TTC549 (cell line): ENCODE measurements around the gene ACOX3.
"Not testable (repeated sequence)": the region's sequence is repeated elsewhere in the genome, so short reads cannot be mapped to it uniquely, and the experiment has no call there.

Experiments
- FAIRE-seq: peaks from 2 replicates; lab custom pipeline; 2012; peaks lifted over from hg19 to GRCh38; lab: Jason Lieb, UNC

ACOX3 gene

DNA sequence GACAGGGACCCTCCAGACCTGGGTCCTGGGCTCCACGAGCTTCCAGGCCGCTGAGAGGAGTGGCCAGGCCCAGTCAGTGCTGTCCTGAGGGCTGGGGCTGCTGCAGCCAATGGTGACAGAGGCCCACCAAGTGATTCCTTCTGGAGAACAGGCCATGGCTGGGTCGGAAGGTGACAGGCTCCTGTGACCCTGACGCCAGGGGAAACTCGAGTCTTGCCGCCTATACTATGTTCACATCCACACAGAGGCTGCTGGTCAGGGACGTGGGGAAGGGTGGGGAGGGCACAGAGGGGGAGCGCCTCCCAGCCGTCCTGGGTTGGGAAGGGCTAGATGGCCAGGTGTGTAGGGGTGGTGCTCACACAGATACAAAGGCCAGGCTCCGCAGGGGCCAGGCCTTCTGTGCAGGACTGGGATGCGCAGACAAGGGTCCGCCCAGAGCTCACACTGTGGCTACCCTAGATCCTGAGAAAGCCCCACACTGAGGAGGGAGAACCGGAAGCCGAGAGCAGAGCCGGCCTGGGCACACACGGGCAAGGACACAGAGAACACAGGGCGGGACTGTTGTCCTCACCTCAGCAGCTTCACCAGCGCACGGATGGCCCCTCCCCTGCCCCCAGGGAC lies 89.6 kb downstream of the ACOX3 start:
- no peak for FAIRE-seq

DNA sequence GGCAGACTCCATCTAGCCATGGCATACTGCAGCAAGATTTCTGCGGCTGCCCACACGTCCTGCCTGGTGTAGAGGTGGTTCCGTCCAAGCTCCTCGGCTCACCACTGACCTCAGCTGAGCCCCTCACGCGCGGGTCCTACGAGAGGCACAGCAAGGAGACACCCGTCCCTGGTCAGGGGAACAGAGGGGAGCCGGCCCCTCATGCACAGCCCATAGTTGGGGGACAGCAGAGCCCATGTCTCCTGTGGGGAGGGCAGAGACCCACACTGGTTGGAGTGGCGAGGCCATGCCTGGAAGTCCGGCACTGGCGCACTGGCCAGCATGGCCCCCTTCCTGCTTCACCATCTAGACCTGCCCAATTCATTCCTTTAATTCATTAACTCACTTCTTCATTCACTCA lies 90.2 kb downstream of the ACOX3 start:
- no peak for FAIRE-seq

DNA sequence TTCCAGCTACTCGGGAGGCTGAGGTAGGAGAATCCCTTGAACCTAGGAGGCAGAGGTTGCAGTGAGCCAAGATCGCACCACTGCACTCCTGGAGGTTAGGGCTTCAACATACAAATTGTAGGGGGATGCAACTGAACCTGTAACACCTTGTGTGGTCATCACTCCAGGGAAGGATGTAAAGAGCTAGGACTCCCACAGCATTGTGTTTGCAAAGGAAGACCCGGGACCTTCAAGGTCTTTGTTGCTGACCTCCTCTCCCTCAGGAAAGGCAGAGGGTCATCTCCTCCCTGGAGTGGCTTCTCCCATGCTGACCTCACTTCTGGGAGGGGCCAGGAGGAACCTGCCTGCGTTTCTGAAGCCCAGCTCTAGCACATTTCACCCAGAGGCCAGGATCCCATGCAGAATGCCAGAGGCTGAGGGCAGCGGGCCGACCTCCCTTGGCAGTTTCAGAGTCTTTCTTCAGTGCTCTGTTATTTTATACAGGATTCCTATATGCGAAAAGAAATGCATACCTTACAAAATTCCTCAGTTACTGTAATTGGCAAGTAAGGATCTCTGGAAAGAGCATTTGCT lies 90.8 kb downstream of the ACOX3 start:
- FAIRE-seq, result no peak

DNA sequence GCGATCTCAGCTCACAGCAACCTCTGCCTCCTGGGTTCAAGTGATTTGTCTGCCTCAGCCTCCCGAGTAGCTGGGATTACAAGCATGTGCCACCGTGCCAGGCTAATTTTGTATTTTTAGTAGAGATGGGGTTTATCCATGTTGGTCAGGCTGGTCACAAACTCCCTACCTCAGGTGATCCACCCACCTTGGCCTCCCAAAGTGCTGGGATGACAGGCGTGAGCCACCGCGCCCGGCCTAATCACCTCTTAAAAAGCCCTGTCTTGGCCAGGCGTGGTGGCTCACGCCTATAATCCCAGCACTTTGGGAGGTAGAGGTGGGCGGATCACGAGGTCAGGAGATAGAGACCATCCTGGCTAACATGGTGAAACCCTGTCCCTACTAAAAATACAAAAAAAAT lies 91.3 kb downstream of the ACOX3 start:
- FAIRE-seq, result not testable (repeated sequence)

DNA sequence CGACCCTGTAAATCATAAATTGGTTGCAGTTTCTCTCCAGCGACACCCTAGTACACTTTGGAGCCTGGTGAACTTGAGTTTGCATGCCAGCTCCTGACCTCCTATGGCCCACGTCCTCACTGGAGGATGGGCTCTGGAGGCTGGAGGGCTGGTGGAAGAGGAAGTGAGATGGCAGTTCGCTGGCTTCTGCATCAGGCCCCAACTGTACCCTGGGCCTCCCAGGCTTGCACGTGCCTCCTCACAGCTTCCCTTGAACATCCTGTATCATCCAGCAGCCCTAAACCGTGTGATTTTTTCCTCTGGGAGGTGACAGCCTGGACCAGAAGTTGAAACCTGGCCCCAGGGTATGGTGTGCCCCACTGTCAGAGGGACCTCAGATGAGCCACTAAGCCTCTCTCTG lies 92.5 kb downstream of the ACOX3 start:
- FAIRE-seq, result no peak

DNA sequence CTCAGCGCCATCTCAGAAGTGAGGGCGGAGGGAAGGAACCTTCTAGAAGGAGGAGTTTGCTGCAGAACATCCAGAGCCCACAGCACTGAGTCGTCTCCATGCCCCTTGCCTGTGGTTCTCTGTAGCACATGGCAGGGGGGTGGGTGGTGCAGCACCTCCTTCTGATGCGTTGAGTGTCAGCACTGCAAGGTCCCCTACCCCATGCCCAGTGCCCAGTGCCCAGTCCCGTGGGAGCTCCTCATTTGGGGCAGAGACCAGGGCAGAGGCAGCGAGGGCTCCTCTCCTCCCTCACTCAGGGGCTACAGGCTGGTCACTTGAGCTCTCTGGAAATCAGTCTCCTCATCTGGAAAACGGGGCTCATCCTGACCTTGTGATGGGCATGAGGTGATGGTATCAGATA lies 92.9 kb downstream of the ACOX3 start:
- FAIRE-seq, result no peak

DNA sequence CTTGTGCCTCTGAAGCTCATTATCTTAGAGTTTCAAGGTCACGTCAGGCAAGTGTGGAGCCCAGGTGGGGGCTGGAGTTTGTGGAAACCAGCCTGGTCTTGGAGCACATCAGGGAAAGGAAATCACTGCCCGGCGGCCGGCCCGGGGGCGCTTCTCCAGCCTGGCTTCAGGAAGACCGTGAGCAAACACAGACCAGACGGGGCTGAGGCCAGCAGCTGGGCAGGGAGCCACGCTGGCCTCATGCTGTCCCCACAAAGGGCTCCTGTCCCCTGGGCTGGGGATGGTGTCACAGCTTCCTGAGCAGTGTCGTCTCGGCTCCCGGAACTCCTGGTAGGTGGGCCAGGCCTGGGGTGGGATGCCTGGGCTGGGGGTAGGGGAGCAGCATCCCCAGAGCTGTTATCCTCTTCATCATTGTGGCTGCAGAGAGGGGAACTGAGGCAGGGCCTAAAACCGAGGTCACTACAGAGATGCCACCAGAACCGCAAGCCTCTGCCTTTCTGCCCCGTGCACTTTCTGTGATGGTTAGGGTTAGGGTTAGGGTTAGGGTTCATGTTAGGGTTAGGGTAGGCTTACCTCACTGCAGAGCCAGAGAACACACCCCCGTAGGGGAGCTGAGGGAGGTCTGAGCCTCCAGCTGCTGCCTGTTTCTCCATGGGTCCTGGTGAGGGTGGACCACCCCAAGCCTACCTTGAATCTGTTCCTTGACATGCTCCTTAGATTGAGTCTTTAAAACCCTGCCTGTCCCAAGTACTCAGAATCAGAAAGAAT lies 93.5 kb downstream of the ACOX3 start:
- no peak for FAIRE-seq

DNA sequence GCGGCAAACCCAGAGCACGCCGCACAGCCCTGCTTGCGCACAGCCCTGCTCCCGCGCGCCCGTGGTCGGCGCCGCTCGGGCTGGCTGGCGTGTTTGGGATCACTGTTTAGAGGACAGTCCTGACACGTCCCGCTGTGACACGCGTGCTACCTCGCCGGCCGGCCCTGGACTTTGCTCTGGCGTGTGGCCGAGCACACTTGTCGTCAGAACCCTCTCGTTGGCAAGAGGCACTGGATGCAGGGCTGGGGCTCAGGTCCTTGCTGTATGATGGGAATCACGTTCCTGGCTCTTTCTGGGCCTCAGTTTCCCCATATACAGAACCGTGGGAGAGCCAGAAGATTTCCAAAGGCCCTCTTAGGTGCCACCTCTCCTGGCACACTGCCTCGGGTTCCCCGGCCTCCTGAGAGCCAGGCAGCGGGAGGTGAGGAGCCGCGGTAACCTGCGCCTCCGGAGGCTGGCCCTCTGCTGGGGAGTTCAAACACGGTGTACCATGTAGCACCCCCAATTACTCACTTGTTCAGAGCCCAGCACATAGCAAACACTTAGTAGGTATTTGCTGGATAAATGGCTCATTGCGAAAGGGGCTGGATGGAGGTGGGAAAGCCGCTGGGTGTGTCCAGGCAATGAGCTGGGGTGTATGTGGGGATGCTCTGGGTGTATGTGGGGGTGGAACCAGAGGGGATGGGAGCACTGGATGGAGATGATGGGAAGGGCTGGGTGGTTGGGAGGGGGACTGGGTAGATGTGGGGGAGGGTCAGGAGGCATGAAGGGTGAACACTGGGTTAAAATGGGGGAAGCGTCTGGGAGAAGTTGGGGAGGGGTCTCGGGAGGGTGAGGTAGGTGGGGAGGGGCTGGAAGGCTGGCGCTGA lies 94.3 kb downstream of the ACOX3 start:
- FAIRE-seq, result no peak

DNA sequence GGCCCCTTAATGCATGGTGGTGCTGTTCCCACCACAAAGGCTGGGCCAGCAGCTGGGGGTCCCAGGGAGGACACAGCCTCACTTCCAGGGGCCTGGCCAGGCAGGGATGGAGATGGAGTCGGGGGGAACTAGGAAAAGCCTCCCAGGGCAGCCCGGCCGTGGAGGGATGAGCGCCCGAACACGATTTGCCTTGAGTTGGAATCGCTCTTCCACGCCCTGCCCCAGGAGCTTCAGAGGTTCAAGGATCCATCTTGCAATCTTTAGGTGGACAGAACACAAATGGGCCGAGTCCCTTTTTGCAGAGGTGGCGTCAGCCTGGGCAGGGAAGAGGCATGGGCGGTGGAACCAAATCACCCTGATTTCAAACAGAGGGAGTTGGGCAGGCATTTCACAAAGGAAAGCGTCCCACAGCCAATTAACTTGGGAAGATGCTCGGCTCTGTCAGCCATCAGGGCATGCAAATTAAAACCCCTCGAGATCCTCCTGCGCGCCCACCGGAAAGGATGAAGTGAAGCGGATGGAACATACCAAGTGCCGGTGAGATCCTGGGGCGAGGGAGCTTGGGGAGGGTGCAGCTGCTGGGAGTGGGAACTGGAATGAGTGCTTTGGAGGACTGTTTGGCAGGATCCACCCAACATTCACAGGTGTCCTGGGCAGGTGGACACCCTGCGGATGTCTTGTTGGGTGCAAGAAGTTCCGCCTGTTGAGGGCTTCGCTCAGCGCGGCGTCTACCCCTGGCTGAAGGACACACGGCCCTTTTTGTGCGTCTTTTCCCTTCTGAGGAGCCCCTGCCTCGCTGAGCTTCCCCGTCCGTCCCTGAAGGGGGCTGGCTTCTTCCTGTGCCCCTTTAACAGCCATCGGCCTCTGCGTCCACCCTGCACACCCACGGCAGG lies 95.2 kb downstream of the ACOX3 start:
- FAIRE-seq, result no peak

DNA sequence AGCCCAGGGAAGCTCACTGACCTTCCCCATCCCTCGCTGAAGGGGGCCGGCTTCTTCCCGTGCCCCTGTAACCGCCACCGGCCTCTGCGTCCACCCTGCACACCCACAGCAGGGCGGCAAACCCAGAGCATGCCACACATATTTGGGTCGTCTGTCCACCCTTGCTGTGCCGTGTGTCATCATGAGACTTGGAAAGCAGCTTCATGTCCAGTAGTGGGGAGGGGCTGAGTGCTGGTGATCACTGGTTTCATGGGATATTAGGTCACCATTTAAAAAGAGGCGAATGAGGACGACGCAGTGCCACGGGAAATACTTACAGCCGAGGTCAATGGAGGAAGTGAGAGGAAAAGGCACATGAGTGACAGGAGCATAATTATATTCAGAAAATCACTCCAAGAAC lies 96.1 kb downstream of the ACOX3 start:
- no peak for FAIRE-seq

DNA sequence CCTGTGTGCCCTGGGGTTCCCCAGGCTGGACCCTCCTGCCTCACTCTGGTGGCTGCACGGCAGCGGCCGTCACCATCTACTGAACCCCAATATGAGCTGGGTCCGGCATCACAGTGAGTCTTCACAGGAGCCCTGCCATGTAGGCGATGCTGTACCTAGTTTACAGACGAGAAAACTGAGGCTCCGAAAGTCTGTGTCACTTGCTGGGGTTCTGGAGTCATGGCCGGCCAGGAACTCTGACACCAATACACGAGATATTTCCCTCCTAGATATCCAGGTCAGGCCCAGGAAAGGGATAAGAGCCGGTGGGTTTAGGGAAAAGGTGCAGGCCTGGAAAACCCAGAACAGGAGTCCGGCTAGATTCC lies 96.6 kb downstream of the ACOX3 start:
- no peak for FAIRE-seq

DNA sequence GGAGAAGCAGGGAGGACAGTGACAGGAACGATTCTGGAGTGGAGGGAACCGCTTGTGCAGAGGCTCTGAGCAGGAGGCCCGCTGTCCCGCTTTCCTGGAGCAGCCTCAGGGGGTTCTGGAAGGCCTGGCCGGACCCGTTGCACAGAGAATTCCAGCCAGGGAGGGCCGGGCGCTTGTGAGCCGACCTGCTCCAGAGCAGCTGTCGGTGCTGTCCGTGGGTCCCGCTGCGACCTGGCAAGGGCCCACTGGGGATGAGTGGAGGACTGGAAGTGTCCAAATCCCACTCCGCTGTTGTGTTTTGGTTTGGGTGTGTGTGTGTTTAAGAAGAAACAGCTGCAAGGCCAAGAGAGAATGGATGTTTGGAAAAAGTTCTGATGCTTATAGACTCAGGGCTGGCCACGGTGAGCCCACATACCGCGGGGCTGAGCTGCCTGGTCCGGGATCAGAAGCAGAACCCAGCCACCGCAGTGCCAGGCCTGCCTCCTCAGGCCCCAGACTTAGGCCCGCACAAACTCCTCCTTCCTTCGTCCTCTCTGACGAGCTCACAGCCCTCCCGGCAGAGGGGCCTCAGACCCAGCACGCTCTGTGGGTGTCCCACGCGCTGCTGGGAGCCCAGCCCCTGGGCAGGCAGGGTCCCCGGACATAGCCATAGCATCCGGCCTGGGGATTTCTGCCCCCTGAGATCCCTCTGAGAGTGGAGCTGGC lies 97.1 kb downstream of the ACOX3 start:
- FAIRE-seq, result no peak

DNA sequence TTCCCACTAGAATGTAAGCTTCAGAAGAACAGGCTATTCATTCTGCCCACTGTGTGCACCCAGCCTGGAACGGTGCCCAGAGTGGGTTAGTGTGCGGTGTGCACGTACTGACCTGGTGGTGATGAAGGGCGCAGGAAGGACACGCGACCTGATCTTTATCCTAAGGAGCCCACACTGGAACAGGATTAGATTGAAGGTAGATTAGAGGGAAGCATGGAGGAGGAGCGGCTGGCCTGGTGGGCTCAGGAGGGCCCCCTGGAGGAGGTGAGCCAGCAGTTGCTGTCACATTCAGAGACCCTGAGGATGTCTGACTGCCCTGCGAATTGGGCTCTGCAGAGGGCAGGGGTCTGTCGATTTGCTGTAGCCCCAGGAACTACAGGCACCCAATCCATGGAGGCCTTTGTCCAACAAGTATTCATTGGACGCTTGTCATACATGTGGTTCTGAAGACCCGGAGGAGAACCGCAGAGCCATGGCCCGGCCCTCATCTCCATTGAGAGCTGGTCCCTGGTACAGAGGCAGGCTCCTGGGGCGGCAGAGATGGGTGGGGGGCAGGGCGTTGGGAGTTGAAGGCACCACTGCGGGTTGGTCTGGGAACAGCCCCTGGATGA lies 97.8 kb downstream of the ACOX3 start:
- FAIRE-seq, result no peak

DNA sequence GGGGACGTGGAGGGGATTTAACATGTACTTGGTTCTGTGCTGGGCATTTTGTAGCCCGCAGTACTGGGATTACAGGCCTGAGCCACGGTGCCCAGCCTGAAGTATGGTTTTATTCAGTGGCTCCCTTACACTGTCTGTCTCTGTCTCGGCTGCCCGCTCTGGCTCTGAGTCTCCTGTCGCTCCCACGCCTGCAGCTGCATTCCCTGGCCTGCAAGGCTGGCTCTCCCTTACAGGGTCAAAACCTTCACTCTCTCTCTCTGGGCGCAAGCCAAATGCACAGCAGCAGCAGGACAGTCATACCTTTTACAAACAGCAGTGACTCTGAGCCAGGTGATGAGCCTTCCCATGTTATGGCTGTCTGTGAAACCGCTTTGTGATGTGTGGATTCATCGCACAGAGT lies 98.8 kb downstream of the ACOX3 start:
- FAIRE-seq, result no peak

DNA sequence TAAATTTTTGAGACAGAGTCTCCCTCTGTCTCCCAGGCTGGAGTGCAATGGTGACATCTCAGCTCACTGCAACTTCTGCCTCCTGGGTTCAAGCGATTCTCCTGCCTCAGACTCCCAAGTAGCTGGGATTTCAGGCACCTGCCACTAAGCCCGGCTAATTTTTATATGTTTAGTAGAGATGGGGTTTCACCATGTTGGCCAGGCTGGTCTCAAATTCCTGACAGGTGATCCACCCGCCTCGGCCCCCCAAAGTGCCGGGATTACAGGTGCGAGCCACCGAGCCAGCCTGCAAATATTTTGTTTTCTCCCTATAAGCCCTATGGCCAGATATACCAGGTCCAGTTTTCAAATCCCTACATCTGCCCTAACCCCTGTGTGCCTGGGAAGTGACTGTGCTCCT lies 99.2 kb downstream of the ACOX3 start:
- FAIRE-seq, result not testable (repeated sequence)

DNA sequence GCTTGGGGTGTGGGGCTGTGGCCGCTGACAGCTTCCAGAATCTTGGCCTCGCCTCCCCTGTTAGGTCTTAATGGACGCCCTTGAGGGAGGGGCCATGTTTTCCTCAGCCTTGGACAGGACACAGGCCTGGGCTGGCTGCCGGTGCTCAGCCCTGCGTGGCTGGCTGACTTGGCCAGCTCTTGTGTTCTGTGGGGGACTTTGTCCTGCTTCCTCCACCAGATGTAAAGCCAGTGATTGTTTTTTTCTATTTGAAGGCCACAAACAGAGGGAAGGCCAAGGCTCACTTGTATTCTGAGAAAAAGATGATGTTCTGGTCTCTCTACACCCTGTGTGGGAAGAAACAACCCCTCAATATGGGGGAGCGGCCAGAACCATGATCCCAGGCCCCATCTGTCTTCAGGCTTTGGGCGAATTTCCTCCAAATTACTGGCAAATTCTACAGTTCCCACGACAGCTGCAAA lies 99.7 kb downstream of the ACOX3 start:
- no peak for FAIRE-seq

DNA sequence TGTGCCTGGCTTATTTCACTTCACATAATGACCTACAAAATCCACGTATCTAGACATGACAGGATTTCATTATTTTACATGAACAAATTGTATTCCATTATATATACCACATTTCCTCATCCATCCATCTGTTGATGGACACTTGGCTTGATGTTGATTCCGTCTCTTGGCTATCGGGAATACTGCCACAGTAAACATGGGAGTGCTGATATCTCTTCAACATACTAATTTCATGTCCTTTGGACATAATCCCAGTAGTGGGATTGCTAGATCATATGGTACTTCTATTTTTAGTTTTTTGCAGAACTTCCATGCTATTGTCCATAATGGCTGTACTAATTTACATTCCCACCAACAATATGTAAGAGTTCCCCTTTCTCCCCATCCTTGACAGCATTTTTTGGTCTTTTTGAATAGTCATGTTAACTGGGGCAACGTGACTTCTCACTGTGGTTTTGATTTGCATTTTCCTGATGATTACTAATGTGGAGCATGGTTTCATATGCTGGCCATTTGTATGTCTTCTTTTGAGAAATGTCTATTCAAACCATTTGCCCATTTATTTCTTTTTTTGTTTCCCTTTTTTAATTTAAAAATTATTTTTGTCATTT lies 102.1 kb downstream of the ACOX3 start:
- no peak for FAIRE-seq

DNA sequence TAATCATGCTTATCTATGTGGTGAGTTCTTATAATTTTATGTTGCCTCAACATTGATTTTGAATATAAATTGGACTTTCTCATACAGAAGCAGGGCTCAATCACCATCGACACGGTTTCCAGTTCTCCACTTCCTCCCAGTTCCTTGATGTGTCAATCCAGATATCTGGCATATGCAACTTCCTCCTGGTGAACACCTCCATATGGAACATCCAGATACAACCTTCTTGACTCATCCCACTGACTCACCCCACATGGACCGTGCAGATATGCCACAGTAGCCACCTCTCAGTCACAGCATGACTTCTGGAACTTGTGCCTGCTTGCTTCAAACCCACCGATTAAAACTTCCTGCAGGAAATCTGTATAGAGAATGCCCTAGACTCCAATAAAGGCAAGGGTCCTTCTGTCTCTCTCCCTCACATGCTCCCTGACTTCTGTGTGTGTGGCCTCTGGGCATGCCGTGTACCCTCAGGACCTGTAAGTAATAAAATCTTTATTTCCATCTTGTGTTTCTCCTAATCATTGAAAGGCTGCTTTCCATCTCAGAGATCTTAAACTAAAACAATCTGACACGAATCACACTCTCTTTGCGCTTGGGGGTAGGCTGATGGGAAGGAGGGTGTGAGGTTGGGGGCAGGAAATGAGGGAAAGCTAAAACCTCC lies 104.0 kb downstream of the ACOX3 start:
- no peak for FAIRE-seq

DNA sequence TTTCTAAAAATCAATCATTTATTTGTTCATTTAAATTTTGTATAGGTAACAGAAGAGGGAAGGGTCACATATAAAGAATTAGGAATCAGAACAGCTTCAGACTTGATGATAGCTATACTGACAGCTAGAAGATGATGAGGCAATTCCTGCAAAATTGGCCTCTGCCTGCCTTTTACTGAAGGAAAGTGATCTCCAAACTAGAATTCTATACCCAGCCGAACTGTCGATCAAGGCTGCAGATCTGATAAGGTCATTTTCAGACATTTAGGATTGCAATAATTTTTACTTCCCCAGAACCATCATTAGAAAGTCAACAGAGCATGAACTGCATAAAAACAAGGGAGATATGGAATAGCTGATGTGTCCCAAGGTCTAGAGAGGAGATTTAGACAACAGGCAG lies 104.7 kb downstream of the ACOX3 start:
- no peak for FAIRE-seq
